DMS53 treated with DMSO at 0.1 percent for 48 hours (cell line): ENCODE results near the gene KLC1.

Experiments used
- DNase-seq: peaks from one replicate; lab custom pipeline; 2025; ENCODE audit not compliant: unreplicated experiment; lab: John Stamatoyannopoulos, UW

KLC1 gene

DNA sequence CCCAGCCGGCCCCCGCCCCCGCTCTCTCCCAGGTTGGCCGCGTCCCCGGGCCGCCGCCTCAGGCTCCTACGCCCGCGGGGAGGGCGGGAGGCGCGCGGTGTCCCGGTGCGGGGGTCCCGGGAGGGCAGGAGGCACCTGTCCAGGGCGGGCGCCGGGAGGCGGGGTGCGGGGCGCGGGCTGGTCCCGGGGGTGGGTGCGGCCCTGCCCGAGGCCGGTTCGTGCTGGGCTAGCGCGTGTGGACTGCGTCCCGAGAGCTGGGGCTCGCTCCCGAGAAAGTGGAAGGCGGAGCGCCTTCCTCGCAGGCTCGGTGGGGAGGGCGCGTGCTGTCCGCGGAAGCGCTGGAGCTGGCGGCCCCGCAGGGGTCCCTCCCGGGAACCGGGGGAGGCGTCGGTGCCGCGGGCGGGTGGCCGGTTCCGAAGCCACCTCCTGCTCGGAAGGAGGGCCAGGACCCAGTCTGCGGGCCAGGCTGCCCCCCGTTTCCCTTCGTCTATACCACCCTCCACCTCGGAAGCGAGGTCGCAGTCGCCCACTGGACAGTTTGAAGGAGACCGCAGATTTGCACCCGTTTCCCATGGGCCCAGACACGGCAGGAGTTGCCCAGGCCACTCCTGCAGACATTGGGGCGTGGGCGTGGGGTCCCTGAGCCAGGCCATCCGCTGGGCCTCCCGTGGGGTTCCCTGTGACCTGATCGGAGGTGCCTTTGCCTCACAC lies 87.2 kb downstream of the KLC1 start:
- no peak for DNase-seq

DNA sequence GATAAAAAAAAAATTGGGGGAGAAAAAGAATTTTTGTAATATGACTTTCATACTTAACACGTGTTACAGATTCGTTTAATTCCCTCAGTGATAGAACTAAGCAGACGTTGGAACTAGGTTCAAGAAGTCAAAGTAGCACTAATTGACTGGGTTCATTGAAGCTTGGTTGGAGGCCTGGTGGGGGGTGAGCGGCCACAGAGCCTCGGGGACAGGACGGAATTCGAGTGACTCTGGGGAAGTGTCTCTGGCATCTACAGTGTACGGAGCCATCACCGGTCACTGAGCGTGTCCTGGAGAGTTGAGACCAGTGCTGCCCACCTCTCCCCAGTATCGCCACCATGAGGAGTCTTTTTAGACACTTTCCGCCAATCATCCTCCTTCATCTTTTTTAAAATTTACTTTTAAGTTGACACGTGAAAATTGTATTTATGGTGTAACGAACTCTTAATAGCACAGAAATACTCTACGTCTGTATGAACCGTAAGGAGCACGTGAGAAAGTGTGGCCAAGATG lies 87.9 kb downstream of the KLC1 start:
- DNase-seq = no peak

DNA sequence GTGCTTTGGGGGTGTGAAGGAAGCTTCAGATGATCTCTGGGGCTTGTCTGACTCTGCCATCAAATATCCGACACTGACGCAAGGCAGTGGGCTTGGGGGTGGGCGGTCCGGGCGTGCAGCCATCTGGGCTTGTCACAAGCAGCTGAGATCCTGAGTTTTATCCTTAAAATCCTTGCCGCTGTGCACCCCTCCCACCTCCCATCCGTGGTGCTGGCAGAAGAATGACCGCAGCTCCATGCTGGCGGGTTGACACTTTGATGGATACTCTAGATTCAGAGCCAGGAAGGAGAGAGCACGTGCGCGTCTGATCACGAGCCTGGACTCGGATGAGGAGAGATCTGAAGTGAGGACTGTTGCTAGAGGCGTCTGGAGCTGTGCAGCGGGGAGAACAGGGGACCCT lies 89.6 kb downstream of the KLC1 start:
- no peak for DNase-seq

DNA sequence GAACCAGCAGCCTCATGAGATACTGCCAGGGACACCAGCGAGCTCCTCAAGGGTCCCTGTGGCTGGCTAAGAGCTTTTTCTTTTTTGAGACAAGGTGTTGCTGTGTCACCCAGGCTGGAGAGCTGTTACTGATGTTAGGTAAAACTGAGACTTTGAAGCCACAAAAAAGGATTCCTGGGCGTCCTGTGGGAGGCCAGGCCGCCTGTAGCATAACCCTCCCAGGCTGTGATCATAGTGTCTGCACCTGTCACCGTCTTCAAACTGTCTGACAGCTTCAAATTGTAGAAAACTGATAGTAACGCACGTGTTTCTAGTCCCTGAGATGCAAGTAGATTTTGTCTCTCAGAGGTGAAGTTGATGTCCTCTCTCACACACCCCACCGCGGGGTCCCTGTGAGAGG lies 90.7 kb downstream of the KLC1 start:
- DNase-seq = no peak

DNA sequence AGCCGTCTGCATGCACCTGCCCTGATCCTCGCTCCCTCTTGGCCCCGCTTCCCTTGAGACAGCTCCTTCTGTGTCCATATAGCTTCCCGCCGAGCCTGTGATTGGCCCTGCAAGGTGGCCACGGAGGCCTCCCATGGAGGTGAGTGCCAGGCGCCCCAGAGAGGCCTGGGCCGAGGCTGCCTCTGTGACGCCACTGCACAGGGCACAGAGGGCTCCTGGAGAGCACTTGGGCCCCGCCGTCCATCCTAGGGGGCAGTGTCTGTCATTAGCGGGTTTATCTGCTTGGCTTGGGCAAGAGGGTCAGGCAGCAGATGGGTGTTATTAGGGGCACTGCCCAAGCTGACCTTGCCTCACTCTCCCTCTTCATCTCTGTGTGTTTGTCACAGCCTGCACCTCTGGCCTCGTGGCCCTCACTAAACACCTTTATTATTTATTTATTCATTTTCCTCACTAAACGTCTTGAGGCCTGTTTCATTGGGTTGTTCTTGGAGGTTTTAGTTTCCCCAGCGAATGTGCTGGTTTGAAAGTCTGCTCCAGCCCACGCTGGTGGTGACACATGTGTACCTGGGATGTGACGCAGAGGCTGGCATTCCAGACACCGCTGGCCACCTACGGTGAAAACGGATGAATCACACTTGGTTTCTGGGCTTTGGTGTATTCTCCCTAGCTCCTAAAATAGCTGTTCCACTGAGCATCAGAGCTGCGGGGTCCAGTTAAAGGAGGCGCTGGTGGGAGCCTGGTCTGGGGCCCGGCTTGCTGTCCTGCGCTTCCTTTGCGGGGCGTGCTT lies 92.5 kb downstream of the KLC1 start:
- no peak for DNase-seq

DNA sequence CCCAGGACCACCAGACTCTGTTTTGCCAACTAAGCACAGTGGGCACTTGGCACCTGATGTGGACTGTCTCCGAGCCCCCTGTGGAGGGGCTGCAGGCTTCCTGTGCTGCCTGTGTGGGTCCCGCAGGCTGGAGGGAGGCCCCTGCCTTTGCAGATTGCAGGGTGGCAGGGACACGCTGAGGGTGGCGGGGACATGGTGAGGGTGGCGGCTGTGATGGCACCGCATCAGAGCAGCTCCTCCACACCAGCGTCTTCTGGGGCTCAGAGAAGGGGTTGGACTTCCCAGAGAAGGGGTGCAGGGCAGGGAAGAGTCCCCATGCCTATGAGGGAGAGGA lies 94.7 kb downstream of the KLC1 start:
- DNase-seq = no peak

DNA sequence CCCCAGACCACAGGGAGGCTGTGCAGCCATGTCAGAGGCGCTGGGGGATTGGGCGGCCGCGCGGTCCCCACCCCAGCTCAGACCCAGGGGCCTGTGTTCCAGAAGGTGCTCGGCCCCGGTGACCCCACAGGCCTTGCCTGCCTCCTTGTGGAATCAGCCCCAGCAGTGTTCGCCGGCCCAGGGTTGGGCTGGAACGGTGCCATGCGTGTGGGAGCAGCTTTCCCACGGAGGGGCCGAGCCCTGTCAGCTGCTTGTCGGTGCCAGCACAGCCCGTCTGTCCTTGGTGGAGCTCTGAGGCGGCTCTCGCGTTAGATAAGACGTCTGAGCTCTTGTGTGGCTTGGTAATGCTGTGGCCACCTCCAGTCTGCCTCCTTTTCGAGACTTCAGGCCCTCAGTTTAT lies 95.1 kb downstream of the KLC1 start:
- DNase-seq = no peak

DNA sequence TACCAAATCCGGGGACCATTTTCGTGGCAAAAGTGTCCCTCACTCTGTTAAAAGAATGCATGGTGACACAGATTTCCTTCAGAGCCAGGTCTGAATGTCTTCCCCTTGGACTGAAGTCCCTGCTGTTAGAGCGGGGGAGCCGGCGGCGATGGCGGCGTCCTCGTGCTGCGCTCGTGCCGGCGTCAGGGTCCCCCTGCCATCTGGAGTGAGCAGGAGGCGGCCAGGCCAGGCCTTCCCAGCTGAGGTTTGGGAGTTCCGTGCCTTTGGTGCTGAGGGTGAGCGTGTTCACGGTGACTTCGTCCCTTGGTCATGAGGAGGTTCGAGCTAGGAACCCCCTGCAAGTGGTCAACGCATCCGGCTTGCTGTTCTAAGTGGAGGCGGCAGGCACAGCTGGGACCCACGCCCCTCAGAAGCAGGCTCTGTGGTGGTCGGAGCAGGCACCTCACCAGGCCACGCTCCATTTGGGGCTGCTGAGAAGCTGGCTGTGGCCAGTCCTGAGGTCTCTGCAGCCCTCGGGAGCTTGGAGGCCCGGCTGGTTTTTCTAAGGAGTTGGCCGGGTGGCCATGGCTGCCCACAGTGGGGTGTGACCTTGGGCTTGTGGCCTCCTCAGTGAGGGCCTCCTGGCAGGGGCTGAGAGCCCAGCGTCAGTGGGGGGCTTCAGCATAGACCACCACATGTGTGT lies 96.1 kb downstream of the KLC1 start:
- DNase-seq = no peak

DNA sequence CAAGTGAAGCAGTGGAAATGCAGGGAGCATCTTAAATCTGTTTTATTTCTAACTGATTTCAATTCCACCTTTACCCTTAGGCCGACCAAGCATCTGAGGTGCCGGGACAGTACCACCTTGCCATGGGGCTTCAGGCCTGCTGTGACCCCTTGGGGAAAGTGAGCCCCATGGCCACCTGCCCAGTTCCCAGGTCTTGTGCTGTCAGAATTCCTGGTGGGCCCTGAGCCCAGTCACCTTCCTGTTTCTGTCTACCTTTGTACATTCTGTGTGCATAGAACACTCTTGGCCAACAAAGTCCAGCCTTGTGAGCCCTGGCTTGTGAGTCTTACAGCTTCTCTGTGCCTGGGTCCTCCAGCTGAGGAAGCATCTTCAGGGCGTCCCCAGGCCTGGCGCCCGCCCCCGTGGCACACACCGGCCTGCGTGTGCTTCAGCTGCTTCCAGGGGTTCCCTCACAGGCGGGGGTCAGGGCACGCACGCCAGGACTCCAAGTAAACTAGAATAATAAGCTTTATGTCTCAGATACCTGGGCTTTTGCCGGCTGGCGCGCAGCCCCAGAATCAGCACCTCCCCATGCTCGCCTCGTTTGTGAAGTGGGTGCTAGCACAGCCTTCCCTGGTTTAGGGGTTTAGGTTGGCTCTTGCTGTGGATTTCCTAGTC lies 96.9 kb downstream of the KLC1 start:
- DNase-seq = no peak

DNA sequence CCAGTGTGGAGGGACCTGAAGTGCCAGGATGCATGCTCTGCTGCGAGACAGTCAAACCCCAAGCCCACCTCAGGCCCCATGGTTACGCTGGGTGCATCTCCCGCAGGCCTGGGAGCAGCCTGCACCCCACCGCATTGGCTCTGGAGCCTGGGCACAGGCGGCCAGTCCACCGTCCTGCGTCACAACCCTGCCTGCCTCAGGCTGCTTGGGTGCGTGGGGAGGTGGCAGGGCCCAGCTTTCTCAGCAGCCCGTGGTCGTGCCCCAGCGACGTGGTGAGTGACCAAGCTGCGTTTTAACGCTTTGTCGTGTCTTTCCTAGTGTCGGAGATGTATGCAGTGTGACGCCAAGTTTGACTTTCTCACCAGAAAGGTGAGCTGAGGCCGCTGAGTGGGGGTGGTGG lies 97.5 kb downstream of the KLC1 start:
- DNase-seq = no peak

DNA sequence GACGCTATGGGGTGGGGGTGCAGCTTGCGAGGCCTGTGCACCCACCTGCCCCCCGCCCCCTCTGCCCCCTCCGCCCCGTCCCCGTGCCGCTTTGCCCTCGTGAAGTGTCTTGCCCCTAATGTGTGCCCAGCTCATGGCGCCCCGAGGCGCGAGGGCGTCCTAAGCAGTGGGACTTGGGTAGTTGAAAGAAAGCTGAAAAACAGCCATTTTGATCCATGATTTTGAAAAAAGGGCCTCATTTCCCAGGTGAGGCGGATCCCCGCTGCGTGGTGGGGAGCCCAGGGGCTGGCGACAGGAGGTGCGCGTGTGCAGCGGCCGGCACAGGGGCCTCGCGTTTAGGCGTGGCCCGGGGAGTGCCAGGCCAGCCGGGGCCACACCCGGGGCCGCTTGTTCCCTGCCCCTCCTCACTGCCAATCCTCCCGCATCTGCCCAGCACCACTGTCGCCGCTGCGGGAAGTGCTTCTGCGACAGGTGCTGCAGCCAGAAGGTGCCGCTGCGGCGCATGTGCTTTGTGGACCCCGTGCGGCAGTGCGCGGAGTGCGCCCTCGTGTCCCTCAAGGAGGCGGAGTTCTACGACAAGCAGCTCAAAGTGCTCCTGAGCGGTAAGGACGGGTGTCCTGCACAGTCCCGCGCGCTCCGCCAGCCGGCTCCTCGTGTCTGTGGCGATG lies 98.4 kb downstream of the KLC1 start:
- no peak for DNase-seq

DNA sequence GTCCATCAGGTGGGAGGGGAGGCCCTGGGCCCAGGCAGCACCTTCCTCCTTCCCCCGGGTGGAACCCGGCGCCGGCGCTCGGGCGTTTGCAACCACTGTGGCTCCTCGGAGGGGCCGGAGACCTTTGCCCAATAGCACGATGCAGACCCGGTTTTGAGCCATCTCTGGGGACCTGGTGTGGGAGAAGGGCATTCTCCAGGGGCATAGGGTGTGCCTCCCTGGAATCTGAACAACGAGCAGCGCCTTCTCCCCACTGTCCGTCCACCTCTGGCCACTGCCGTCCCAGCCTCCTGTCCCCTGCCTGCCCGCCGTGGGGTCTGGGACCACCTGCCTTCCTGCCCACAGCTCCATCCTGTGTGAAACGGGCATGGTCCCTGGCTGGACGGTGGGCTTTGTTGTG lies 99.1 kb downstream of the KLC1 start:
- DNase-seq = no peak

DNA sequence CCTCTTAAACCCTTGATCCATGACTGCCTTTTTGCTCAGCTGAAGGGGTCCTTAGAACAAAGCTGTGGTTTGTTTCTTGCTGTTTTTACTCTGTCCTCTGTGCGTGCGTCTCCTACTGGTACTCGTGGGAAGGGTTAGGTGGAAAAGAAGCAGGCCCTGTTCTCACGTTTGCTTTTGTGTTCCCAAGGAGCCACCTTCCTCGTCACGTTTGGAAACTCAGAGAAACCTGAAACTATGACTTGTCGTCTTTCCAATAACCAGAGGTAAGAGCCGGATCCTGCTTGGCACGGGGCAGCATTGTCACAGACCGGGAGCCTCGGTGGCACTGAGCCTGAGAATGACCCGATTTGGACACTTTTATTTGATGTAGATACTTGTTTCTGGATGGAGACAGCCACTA lies 99.7 kb downstream of the KLC1 start:
- no peak for DNase-seq

DNA sequence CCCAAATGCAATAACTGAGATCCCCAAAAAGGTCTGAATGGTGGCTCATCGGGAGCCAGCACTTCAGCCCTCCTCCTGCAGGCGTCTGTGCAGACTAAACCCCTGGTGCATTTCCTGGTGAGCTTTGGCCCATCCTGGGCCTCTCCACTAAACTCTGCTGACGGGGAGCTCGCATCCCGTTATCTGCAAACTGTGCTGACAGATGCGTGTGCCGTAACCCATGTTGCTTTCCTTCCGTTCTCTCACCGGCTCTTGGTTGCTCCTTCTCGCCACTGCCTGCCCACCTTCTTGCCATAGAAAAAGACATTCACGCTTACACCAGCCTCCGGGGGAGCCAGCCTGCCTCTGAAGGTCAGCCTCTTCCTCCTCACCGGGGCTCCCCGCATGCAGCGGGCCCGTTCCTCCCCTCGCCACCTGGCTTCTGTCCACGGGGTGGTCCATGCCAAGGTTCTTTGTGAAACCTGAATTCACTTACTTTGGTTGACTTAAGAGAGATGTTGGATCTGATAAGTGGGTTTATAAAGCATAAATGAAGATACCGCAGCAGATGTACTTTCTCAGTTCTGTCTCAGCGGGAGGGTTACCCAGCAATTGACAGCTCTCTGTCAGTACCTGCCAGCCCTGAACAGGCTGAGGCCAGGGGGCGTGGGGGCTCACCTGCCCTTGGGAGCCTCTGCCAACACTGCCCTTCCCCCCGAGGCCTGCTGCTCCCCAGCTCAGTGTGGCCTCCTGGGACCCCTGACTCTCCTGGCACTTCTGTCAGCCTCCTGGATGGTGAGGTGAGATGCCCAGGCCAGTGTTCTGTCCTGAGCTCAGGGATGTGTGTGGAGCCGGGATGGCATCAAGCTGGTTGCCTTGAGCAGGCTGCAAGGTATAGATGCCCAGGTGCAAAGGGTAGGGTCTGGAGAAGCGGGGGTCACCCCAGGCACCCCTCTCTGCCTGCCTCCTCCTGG lies 100.8 kb downstream of the KLC1 start:
- no peak for DNase-seq

DNA sequence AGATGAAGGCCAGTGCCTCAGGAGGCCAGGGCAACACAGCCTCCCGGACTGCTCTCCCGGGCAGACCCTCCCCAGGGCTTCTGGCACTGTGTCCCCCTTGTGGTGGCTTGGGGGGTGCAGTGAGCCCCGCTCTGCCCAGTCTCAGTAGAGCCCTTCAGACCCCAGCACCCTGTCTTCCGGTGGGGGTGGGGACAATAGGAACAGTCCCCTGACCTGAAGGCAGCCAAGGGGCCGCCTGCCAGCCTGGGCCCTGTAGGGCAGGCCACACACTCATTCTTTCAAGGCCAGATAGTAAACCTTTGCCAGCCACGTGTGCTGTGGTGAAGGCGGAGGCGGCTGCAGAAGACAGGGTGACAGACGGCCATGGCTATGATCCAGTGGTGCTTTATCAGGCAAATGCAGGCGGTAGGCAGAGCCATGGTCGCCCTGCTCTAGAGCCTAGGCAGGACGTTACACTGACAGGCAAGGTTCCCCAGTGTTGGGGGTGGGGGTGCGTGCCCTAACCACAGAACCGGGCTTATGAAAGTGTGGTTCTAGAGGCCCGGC lies 101.6 kb downstream of the KLC1 start:
- DNase-seq = no peak

DNA sequence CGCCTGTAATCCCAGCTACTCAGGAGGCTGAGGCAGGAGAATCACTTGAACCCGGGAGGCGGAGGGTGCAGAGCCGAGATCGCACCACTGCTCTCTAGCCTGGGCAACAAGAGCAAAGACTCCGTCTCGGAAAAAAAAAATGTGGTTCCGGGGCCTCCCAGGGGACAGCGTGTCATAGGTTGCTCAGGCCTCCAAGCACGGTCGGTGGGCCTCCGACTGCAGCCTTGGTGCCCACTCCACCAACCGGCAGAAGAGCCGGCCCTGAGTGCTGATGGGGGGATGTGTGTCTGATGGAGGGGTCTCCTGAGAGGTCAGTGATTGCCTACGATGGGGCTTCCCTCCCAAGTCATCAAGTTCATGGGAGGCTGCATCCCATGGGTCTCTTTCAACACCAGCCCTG lies 102.5 kb downstream of the KLC1 start:
- DNase-seq = no peak

DNA sequence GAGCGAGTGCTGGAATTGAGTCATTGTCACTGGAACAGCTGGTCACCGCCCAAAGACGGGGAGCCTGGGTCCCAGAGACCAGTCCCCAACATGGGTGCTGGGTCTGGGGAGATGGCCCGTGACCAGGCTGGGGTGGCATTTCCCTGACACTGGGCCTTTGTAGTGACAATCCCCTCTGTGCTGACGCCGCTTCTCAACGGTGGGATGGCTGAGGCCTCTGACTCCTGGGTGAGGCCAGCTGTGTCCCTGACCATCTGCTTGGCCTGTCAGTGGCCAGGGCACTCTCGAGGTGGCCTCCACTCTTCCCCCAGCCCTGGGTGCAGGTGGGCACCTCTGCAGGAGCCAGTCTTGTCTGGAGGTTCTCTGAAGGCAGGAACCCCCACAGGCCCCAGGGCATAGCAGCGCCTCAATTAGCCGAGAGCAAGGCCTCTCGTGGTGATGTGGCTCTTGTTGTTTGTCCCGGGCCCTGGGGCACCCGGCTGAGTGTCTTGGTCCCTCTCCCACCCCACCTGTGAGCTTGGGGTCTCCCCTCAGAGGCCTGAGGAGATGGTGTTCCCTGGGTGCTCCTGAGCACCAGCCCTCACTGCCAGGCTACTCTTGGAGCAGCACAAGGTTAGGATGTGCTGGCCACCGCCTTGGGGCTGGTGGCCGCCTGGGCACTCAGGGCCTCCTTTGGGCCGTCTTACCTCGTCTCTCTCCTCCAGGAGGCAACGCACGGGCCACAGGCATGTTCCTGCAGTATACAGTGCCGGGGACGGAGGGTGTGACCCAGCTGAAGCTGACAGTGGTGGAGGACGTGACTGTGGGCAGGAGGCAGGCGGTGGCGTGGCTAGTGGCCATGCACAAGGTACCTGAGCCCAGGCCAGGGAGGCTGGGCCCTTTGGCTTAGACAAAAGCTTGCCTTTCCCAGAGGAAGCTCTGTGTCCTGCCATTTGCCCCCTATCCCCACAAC lies 103.2 kb downstream of the KLC1 start:
- no peak for DNase-seq

DNA sequence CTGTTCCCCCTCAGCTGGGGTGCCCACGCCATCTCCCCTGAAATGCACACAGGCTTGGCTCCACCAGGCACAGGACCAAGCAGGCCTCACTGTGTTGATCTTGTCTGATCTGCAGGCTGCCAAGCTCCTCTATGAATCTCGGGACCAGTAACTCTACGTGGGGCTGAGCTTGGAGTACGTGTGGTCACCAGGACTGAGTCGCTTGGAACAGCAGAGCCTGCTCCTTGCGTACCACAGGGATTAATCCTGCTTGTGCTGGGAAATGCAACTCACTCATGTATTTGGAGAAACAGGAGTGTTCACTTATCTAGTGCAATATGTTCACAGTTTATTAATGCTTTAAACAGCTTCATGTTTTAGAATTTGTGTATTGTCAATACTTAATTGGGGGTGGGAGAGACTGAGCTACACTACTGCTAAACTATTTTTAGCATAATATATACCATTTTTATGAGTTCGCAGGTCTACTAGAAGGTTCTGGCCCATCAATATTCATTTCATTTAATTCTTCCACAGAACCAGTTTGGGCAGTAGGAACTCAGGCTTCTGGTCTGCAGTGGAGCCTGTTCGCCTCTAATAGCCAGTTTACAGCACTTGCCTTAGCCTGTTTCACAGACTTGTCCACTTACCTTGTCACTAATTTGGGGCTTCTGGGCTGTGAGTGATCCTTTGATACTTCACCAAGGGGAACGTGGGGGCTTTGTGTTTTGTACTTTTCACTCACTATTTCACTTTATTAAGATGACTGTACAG lies 104.0 kb downstream of the KLC1 start:
- no peak for DNase-seq
